Calu3 (cell line): ENCODE data around the gene EHBP1. TPM values are rescaled to one million over a fixed set of nuclear protein-coding genes. Genes with fewer than 3 reads are reported as not detected.

Experiments
- BruUV-seq: library from RNA; stranded (reverse); fragments of 400-500 nt; replicated peaks from 2 replicates; lab custom pipeline; 2021; lab: Mats Ljungman, UMichigan
- CTCF ChIA-PET: fragments of 300-600 bp; sonication (Branson Sonifier 250); formaldehyde crosslinking; loops from one replicate; lab custom pipeline; 2022; ENCODE audit warnings: antibody characterized with exemption; lab: Charles Lee
- DNase-seq: peaks from one replicate; pipeline ENCODE4 v3.0.0; 2022
- H3K27ac Mint-ChIP-seq: one replicate; pipeline ENCODE4 v1.8.0; 2022; ENCODE audit warnings: mixed read lengths; ENCODE audit not compliant: unreplicated experiment
- H3K27me3 Mint-ChIP-seq: one replicate; pipeline ENCODE4 v1.8.0; 2022; ENCODE audit warnings: mixed read lengths; ENCODE audit not compliant: unreplicated experiment
- H3K36me3 Mint-ChIP-seq: one replicate; pipeline ENCODE4 v1.8.0; 2022; ENCODE audit warnings: mild to moderate bottlenecking, moderate library complexity, mixed read lengths; ENCODE audit not compliant: insufficient read depth, unreplicated experiment
- H3K4me1 Mint-ChIP-seq: one replicate; pipeline ENCODE4 v1.8.0; 2022; ENCODE audit warnings: mild to moderate bottlenecking, low read depth, mixed read lengths; ENCODE audit not compliant: unreplicated experiment
- H3K4me3 Mint-ChIP-seq: one replicate; pipeline ENCODE4 v1.8.0; 2022; ENCODE audit warnings: mild to moderate bottlenecking, low read depth, moderate library complexity, mixed read lengths; ENCODE audit not compliant: unreplicated experiment
- H3K9me3 Mint-ChIP-seq: one replicate; pipeline ENCODE4 v1.8.0; 2022; ENCODE audit warnings: low read depth, mixed read lengths; ENCODE audit not compliant: unreplicated experiment
- intact Hi-C: fragments of 100-400 bp; cut with micrococcal nuclease; formaldehyde crosslinking; loops from one replicate; pipeline ENCODE4 v1.10.0; 2022; ENCODE audit not compliant: unreplicated experiment
- total RNA-seq: library from RNA; stranded (reverse); gene quantifications from 2 replicates; pipeline ENCODE4 v1.2.3, GENCODE V29; 2022
- TF ChIP-seq, protein P1 (sequence below): fragments of 200-600 bp; IDR thresholded peaks from one replicate; pipeline ENCODE4 v1.8.0; 2022; ENCODE audit warnings: antibody characterized with exemption; ENCODE audit not compliant: unreplicated experiment

EHBP1 gene
- total RNA-seq, 1 experiment from 2014 or later, result 82.9 TPM

- CTCF ChIA-PET, result interaction anchor here (0.6 to 0.7 kb wide), 2 partner anchors 137 to 348 kb away, joined by 3 to 4 read pairs; no protein-coding TSS in a partner anchor
- Mint-ChIP-seq H3K9me3 (no peaks in the 10 kb centered on the region), H3K4me3 (peak overlapping the region; percentile 80), H3K27ac (no peak overlapping the region), H3K4me1 (peaks cover 9% of the 10 kb centered on the region), H3K36me3 (peaks cover 52% of the 10 kb centered on the region), H3K27me3 (no peaks in the 10 kb centered on the region)
- DNase-seq, result no peak
- TF ChIP-seq, protein P1, sequence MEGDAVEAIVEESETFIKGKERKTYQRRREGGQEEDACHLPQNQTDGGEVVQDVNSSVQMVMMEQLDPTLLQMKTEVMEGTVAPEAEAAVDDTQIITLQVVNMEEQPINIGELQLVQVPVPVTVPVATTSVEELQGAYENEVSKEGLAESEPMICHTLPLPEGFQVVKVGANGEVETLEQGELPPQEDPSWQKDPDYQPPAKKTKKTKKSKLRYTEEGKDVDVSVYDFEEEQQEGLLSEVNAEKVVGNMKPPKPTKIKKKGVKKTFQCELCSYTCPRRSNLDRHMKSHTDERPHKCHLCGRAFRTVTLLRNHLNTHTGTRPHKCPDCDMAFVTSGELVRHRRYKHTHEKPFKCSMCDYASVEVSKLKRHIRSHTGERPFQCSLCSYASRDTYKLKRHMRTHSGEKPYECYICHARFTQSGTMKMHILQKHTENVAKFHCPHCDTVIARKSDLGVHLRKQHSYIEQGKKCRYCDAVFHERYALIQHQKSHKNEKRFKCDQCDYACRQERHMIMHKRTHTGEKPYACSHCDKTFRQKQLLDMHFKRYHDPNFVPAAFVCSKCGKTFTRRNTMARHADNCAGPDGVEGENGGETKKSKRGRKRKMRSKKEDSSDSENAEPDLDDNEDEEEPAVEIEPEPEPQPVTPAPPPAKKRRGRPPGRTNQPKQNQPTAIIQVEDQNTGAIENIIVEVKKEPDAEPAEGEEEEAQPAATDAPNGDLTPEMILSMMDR, result no peak
- no TSS peak for BruUV-seq
- intact Hi-C loops, result no loop called here
These were observed 346.4 kb downstream of the EHBP1 start for GRCh38 chr2:63051795-63052333.

GRCh38 chr2:63052411-63053080 lies 347.0 kb downstream of the EHBP1 start:
- Mint-ChIP-seq H3K36me3 (peaks cover 51% of the 10 kb centered on the region), H3K9me3 (no peaks in the 10 kb centered on the region), H3K4me1 (peaks cover 9% of the 10 kb centered on the region), H3K27me3 (no peaks in the 10 kb centered on the region), H3K27ac (no peak overlapping the region), H3K4me3 (peak overlapping the region; percentile 80)
- no TSS peak for BruUV-seq
- CTCF ChIA-PET, result interaction anchor here (0.6 kb wide), 1 partner anchor 444 kb away, joined by 3 read pairs; no protein-coding TSS in a partner anchor
- intact Hi-C loops, result no loop called here
- TF ChIP-seq, protein P1, result no peak
- DNase-seq, result no peak

- Mint-ChIP-seq H3K4me1 (peaks cover 9% of the 10 kb centered on the region), H3K36me3 (peaks cover 51% of the 10 kb centered on the region), H3K4me3 (no peak overlapping the region), H3K27me3 (no peaks in the 10 kb centered on the region), H3K9me3 (no peaks in the 10 kb centered on the region), H3K27ac (no peak overlapping the region)
- DNase-seq, result no peak
- intact Hi-C loops, result no loop called here
- no TSS peak for BruUV-seq
- TF ChIP-seq, protein P1, result no peak
- CTCF ChIA-PET, result no interaction called here
These were observed 347.8 kb downstream of the EHBP1 start for GRCh38 chr2:63053081-63053888.

DNA sequence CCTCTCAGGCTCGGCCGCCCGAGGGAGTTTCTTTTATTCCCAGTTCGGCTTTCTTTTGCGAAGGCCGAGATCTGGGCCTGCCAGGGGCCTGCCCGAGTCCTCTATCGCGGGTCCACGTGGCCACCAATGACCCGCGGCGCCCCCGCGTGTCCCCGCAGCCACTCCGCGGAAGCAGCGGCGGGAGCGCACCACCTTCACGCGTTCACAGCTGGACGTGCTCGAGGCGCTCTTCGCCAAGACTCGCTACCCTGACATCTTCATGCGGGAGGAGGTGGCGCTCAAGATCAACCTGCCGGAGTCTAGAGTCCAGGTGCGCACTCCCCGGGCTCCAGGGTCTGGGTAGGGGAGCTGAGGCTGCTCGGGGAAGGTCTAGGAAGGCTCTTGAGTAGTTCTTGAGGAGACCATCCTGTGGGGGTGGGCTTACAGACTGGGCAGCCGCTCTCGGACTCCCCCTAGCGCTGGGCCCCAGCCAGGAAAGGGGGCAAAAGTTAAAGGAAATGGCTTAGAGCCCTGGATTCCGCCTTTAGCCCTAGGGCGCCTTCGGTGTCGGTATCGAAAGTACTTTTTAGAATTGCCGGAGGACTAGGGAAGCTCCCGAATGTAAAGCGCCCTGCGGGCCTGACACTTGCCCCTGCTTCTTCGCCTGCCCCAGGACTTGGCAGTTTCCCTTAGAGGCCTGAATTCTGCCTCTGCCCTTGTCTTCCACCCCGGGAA lies 348.5 kb downstream of the EHBP1 start:
- Mint-ChIP-seq H3K4me1 (peaks cover 2% of the 10 kb centered on the region), H3K4me3 (no peak overlapping the region), H3K9me3 (no peaks in the 10 kb centered on the region), H3K27me3 (no peaks in the 10 kb centered on the region), H3K36me3 (peaks cover 45% of the 10 kb centered on the region), H3K27ac (no peak overlapping the region)
- intact Hi-C loops, result no loop called here
- TF ChIP-seq, protein P1, result no peak
- no peak for DNase-seq
- no TSS peak for BruUV-seq
- CTCF ChIA-PET, result no interaction called here
